IMR-90 (cell line): ENCODE measurements around the gene ARID4B. TPM values are rescaled to one million over a fixed set of nuclear protein-coding genes. Genes with fewer than 3 reads are reported as not detected.

Experiments used
- ATAC-seq: fragments of 200-7000 bp; cut with Tn5 transposase; 2 replicates; pipeline ENCODE4 v1.9.1; 2020; ENCODE audit warnings: low read depth, mild to moderate bottlenecking, moderate library complexity
- BruUV-seq: library from RNA; stranded (reverse); fragments of 400-500 nt; replicated peaks from 2 replicates; lab custom pipeline; 2021; lab: Mats Ljungman, UMichigan
- CTCF ChIA-PET: fragments of 300-600 bp; formaldehyde crosslinking; extraction: SDS; loops from one replicate; lab custom pipeline; 2021; ENCODE audit warnings: antibody characterized with exemption; lab: Yijun Ruan, JAX
- POLR2A ChIA-PET: fragments of 300-600 bp; sonication (Branson Sonifier 250); formaldehyde crosslinking; loops from one replicate; lab custom pipeline; 2022; ENCODE audit warnings: antibody characterized with exemption; ENCODE audit not compliant: unreplicated experiment; lab: Charles Lee
- DNase-seq: peaks from one replicate; pipeline ENCODE4 v3.0.0; 2013
- H2AFZ ChIP-seq: replicated peaks from 2 replicates; pipeline ENCODE3; 2013; ENCODE audit warnings: low read length, mild to moderate bottlenecking; ENCODE audit not compliant: poor library complexity
- H2AK5ac ChIP-seq: 2 replicates; pipeline ENCODE4 v1.6.1; 2013; ENCODE audit warnings: low read depth, low read length, inconsistent platforms
- H2AK9ac ChIP-seq: replicated peaks from 2 replicates; pipeline ENCODE3; 2013; ENCODE audit warnings: mild to moderate bottlenecking, low read depth, low read length, moderate library complexity; ENCODE audit not compliant: poor library complexity
- H2BK120ac ChIP-seq: 2 replicates; pipeline ENCODE4 v1.6.1; 2013; ENCODE audit warnings: low read depth, low read length, inconsistent platforms
- H2BK15ac ChIP-seq: 3 replicates; pipeline ENCODE4 v1.6.1; 2013; ENCODE audit warnings: low read depth, low read length, inconsistent platforms
- H2BK20ac ChIP-seq: 2 replicates; pipeline ENCODE4 v1.6.1; 2013; ENCODE audit warnings: low read depth, mild to moderate bottlenecking, inconsistent platforms, low read length, moderate library complexity
- H2BK5ac ChIP-seq: 2 replicates; pipeline ENCODE4 v1.6.1; 2013; ENCODE audit warnings: mild to moderate bottlenecking, low read depth, low read length, inconsistent platforms; ENCODE audit not compliant: poor library complexity, severe bottlenecking
- H3K14ac ChIP-seq: replicated peaks from 2 replicates; pipeline ENCODE4 v1.6.1; 2013; ENCODE audit warnings: low read depth, low read length, inconsistent platforms
- H3K18ac ChIP-seq: 2 replicates; pipeline ENCODE4 v1.6.1; 2013; ENCODE audit warnings: low read depth, low read length, control low read depth
- H3K23ac ChIP-seq: 2 replicates; pipeline ENCODE4 v1.6.1; 2013; ENCODE audit warnings: low read depth, low read length, inconsistent platforms
- H3K27ac ChIP-seq: 2 replicates; pipeline ENCODE4 v1.5.1; 2013; ENCODE audit warnings: mild to moderate bottlenecking, control low read depth, low read length; ENCODE audit not compliant: insufficient read depth
- H3K27me3 ChIP-seq: 2 replicates; pipeline ENCODE4 v1.6.1; 2013; ENCODE audit warnings: low read length; ENCODE audit not compliant: control insufficient read depth, insufficient read depth
- H3K36me3 ChIP-seq: 2 replicates; pipeline ENCODE4 v1.6.1; 2013; ENCODE audit warnings: low read length, mixed read lengths; ENCODE audit not compliant: control insufficient read depth, insufficient read depth
- H3K4ac ChIP-seq: 2 replicates; pipeline ENCODE4 v1.6.1; 2013; ENCODE audit warnings: low read depth, low read length, inconsistent platforms
- H3K4me1 ChIP-seq: 2 replicates; pipeline ENCODE4 v1.6.1; 2013; ENCODE audit warnings: low read length, mixed read lengths; ENCODE audit not compliant: control insufficient read depth, insufficient read depth
- H3K4me2 ChIP-seq: 2 replicates; pipeline ENCODE4 v1.6.1; 2013; ENCODE audit warnings: low read depth, mild to moderate bottlenecking, control low read depth, low read length, moderate library complexity
- H3K4me3 ChIP-seq: 2 replicates; pipeline ENCODE4 v1.5.1; 2013; ENCODE audit warnings: low read depth, mild to moderate bottlenecking, control low read depth, low read length, moderate library complexity; ENCODE audit not compliant: insufficient read depth
- H3K56ac ChIP-seq: 2 replicates; pipeline ENCODE4 v1.6.1; 2013; ENCODE audit warnings: low read length, inconsistent platforms; ENCODE audit not compliant: insufficient read depth; ENCODE audit errors: extremely low read depth
- H3K79me1 ChIP-seq, 2 experiments: 2 replicates each; pipeline ENCODE4 v1.6.1; 2013; ENCODE audit warnings: low read length in 2 of 2, inconsistent platforms in 1 of 2, low read depth in 1 of 2
- H3K9ac ChIP-seq: 2 replicates; pipeline ENCODE4 v1.6.1; 2013; ENCODE audit warnings: low read depth, low read length, control low read depth
- H3K9me1 ChIP-seq: 2 replicates; pipeline ENCODE4 v1.6.1; 2013; ENCODE audit warnings: low read length, inconsistent platforms; ENCODE audit not compliant: insufficient read depth
- H3K9me3 ChIP-seq: 2 replicates; pipeline ENCODE4 v1.6.1; 2013; ENCODE audit warnings: low read length; ENCODE audit not compliant: control insufficient read depth, insufficient read depth
- H4K20me1 ChIP-seq: 2 replicates; pipeline ENCODE4 v1.6.1; 2013; ENCODE audit warnings: low read length, inconsistent platforms; ENCODE audit not compliant: insufficient read depth
- H4K5ac ChIP-seq: 2 replicates; pipeline ENCODE4 v1.6.1; 2013; ENCODE audit warnings: mild to moderate bottlenecking, low read depth, low read length, control low read depth
- H4K8ac ChIP-seq, 2 experiments: 2 replicates each; pipeline ENCODE4 v1.6.1; 2013; ENCODE audit warnings: low read depth in 2 of 2, low read length in 2 of 2, control low read depth in 1 of 2, inconsistent platforms in 1 of 2
- H4K91ac ChIP-seq: 2 replicates; pipeline ENCODE4 v1.6.1; 2013; ENCODE audit warnings: low read depth, low read length, inconsistent platforms; ENCODE audit not compliant: insufficient read depth
- BHLHE40 ChIP-seq: fragments of 150-350 bp; IDR thresholded peaks from 2 replicates; pipeline ENCODE4 v1.6.1; 2016; ENCODE audit warnings: mild to moderate bottlenecking, low read depth, low read length
- CEBPB ChIP-seq: IDR thresholded peaks from 2 replicates; pipeline ENCODE4 v1.6.1; 2012; ENCODE audit warnings: low read depth, low read length, improper control_type of control experiment
- CHD1 ChIP-seq: IDR thresholded peaks from 2 replicates; pipeline ENCODE4 v1.6.1; 2012; ENCODE audit warnings: low read depth, low read length, improper control_type of control experiment
- MAFK ChIP-seq: IDR thresholded peaks from 2 replicates; pipeline ENCODE4 v1.6.1; 2012; ENCODE audit warnings: low read depth, low read length, improper control_type of control experiment
- MAZ ChIP-seq: IDR thresholded peaks from 2 replicates; pipeline ENCODE4 v1.6.1; 2012; ENCODE audit warnings: low read depth, mild to moderate bottlenecking, low read length, improper control_type of control experiment, moderate library complexity, borderline replicate concordance
- MXI1 ChIP-seq: IDR thresholded peaks from 2 replicates; pipeline ENCODE4 v1.6.1; 2012; ENCODE audit warnings: low read depth, mild to moderate bottlenecking, low read length, moderate library complexity, borderline replicate concordance
- NFE2L2 ChIP-seq: fragments of 150-350 bp; IDR thresholded peaks from 2 replicates; pipeline ENCODE4 v1.6.1; 2016; ENCODE audit warnings: low read depth, mild to moderate bottlenecking, low read length
- POLR2A ChIP-seq: IDR thresholded peaks from 2 replicates; pipeline ENCODE4 v1.6.1; 2012; ENCODE audit warnings: mild to moderate bottlenecking, low read depth, low read length
- RAD21 ChIP-seq: IDR thresholded peaks from 2 replicates; pipeline ENCODE4 v1.6.1; 2012; ENCODE audit warnings: low read length, improper control_type of control experiment
- RCOR1 ChIP-seq: IDR thresholded peaks from 2 replicates; pipeline ENCODE4 v1.6.1; 2012; ENCODE audit warnings: mild to moderate bottlenecking, low read length, improper control_type of control experiment; ENCODE audit not compliant: insufficient replicate concordance
- SMC3 ChIP-seq: fragments of 150-350 bp; IDR thresholded peaks from 2 replicates; pipeline ENCODE4 v1.6.1; 2016; ENCODE audit warnings: low read depth, mild to moderate bottlenecking, antibody characterized with exemption, low read length, moderate library complexity
- USF2 ChIP-seq: fragments of 150-350 bp; IDR thresholded peaks from 2 replicates; pipeline ENCODE4 v1.6.1; 2017; ENCODE audit warnings: mild to moderate bottlenecking, antibody characterized with exemption, low read length, low read depth
- whole genome bisulfite sequencing, 2 experiments: methylation state at CpG; one replicate each; pipeline versions ENCODE4 v1.1.5 to v1.1.7; 2013; ENCODE audit warnings: missing lambda C conversion rate in 2 of 2; ENCODE audit not compliant: insufficient read length in 1 of 2; ENCODE audit errors: extremely low coverage in 2 of 2; 5-methylcytosine and 5-hydroxymethylcytosine counted together
- dilution Hi-C: fragments of 300-500 bp; cut with HindIII; formaldehyde crosslinking; loops from one replicate; pipeline ENCODE4 v1.14.3; 2018; ENCODE audit warnings: low sequenced_read_pairs; ENCODE audit not compliant: unreplicated experiment
- in situ Hi-C: fragments of 300-500 bp; cut with MboI; formaldehyde crosslinking; loops from 3 replicates; pipeline ENCODE4 v1.14.3; 2019; ENCODE audit warnings: low sequenced_read_pairs, inconsistent platforms, mixed read lengths
- intact Hi-C: fragments of 100-400 bp; cut with micrococcal nuclease; formaldehyde crosslinking; loops from 2 replicates; pipeline ENCODE4 v1.10.0; 2022
- polyA plus RNA-seq, 3 experiments: library from polyadenylated mRNA; depleted of rRNA; stranded (reverse); fragments of >200 nt; gene quantifications; 2 replicates each; pipeline ENCODE4 v1.2.3, GENCODE V29; 2012; ENCODE audit warnings: low replicate concordance in 1 of 3
- total RNA-seq: library from RNA; depleted of rRNA; stranded (reverse); fragments of >200 nt; gene quantifications from 2 replicates; pipeline ENCODE4 v1.2.3, GENCODE V29; 2012
- TF ChIP-seq, protein P1 (sequence below): fragments of 150-350 bp; IDR thresholded peaks from 2 replicates; pipeline ENCODE4 v1.6.1; 2016; ENCODE audit warnings: low read depth, mild to moderate bottlenecking, low read length, moderate library complexity, borderline replicate concordance
- TF ChIP-seq, protein P2 (sequence below): conservative IDR thresholded peaks from 2 replicates; pipeline ENCODE4 v1.5.1; 2012; ENCODE audit warnings: mild to moderate bottlenecking, low read depth, low read length, improper control_type of control experiment

ARID4B gene
- total and polyA plus RNA-seq, 2 of the 4 experiments (the other 2 are of a cell fraction), result 8.5 to 16.0 TPM

- Histone ChIP-seq H3K9ac (no peak overlapping the region), H4K20me1 (peaks cover 3% of the 10 kb centered on the region; the same call in 1 of the 2 replicates), H3K27me3 (no peaks in the 10 kb centered on the region), H4K91ac (no peak overlapping the region), H3K18ac (no peak overlapping the region), H2AFZ (no peak overlapping the region), H2BK120ac (no peak overlapping the region), H3K4me2 (no peak overlapping the region), H2BK5ac (no peak overlapping the region), H2BK15ac (no peak overlapping the region), H4K5ac (no peak overlapping the region), H3K79me1 (peaks cover 14 to 21% of the 10 kb centered on the region in 2 experiments), H3K14ac (no peak overlapping the region), H3K4me1 (no peaks in the 10 kb centered on the region; the same call in 1 of the 2 replicates), H3K4ac (no peak overlapping the region), H3K9me1 (no peaks in the 10 kb centered on the region), H3K4me3 (no peak overlapping the region), H4K8ac (no peak overlapping the region), H2BK20ac (no peak overlapping the region), H3K23ac (no peak overlapping the region), H2AK9ac (no peak overlapping the region), H3K9me3 (no peaks in the 10 kb centered on the region), H3K36me3 (peaks cover 8% of the 10 kb centered on the region), H3K56ac (no peak overlapping the region), H3K27ac (no peak overlapping the region), H2AK5ac (no peak overlapping the region)
- ChIA-PET POLR2A (no interaction called here), CTCF (interaction anchor here (1.1 to 1.4 kb wide), 2 partner anchors 24 to 170 kb away, joined by 3 to 4 read pairs; no protein-coding TSS in a partner anchor)
- 100% methylated on average over 1 of the region's 2 CpGs; no CpG with 5 or more reads in 1 of the 2 experiments for WGBS, 2 experiments
- ATAC-seq (no peak), DNase-seq (no peak)
- no TSS peak for BruUV-seq
- intact Hi-C loops, result no loop called here
- dilution Hi-C loops, result no loop called here
- in situ Hi-C loops, result no loop called here
- TF ChIP-seq POLR2A (no peak), CHD1 (no peak), USF2 (no peak), BHLHE40 (no peak), MXI1 (no peak), MAZ (no peak), MAFK (no peak), CEBPB (no peak), NFE2L2 (no peak), RAD21 (no peak), RCOR1 (no peak), SMC3 (no peak)
- TF ChIP-seq, protein P1, sequence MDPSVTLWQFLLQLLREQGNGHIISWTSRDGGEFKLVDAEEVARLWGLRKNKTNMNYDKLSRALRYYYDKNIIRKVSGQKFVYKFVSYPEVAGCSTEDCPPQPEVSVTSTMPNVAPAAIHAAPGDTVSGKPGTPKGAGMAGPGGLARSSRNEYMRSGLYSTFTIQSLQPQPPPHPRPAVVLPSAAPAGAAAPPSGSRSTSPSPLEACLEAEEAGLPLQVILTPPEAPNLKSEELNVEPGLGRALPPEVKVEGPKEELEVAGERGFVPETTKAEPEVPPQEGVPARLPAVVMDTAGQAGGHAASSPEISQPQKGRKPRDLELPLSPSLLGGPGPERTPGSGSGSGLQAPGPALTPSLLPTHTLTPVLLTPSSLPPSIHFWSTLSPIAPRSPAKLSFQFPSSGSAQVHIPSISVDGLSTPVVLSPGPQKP, result no peak
- TF ChIP-seq, protein P2, sequence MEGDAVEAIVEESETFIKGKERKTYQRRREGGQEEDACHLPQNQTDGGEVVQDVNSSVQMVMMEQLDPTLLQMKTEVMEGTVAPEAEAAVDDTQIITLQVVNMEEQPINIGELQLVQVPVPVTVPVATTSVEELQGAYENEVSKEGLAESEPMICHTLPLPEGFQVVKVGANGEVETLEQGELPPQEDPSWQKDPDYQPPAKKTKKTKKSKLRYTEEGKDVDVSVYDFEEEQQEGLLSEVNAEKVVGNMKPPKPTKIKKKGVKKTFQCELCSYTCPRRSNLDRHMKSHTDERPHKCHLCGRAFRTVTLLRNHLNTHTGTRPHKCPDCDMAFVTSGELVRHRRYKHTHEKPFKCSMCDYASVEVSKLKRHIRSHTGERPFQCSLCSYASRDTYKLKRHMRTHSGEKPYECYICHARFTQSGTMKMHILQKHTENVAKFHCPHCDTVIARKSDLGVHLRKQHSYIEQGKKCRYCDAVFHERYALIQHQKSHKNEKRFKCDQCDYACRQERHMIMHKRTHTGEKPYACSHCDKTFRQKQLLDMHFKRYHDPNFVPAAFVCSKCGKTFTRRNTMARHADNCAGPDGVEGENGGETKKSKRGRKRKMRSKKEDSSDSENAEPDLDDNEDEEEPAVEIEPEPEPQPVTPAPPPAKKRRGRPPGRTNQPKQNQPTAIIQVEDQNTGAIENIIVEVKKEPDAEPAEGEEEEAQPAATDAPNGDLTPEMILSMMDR, result no peak
These were observed 81.7 kb downstream of the ARID4B start for GRCh38 chr1:235246022-235246948.
